Neuronal stem cell (in vitro differentiated cells): ENCODE data around the gene FBXW11.
A peak's percentile ranks its signal among the peaks of the same experiment; 100 is the strongest.

Experiments used
- DNase-seq: peaks from one replicate; pipeline ENCODE4 v3.0.0-alpha.2; 2013; ENCODE audit warnings: low spot score
- H2AFZ ChIP-seq: one replicate; pipeline ENCODE4 v1.6.1; 2013; ENCODE audit warnings: mild to moderate bottlenecking, low read length, inconsistent platforms
- H2AK5ac ChIP-seq: 2 replicates; pipeline ENCODE4 v1.6.1; 2013; ENCODE audit warnings: low read depth, mild to moderate bottlenecking, inconsistent platforms, low read length, moderate library complexity, mixed read lengths
- H2BK120ac ChIP-seq: 2 replicates; pipeline ENCODE4 v1.6.1; 2013; ENCODE audit warnings: low read depth, mild to moderate bottlenecking, inconsistent platforms, low read length, moderate library complexity, mixed read lengths
- H2BK12ac ChIP-seq: one replicate; pipeline ENCODE4 v1.6.1; 2013; ENCODE audit warnings: low read length, inconsistent platforms
- H2BK15ac ChIP-seq: 2 replicates; pipeline ENCODE4 v1.6.1; 2013; ENCODE audit warnings: mild to moderate bottlenecking, low read length, inconsistent platforms, mixed read lengths
- H2BK5ac ChIP-seq: one replicate; pipeline ENCODE4 v1.6.1; 2013; ENCODE audit warnings: inconsistent platforms, mild to moderate bottlenecking, low read length, moderate library complexity
- H3K14ac ChIP-seq: one replicate; pipeline ENCODE4 v1.6.1; 2013; ENCODE audit warnings: low read length, inconsistent platforms
- H3K18ac ChIP-seq: 2 replicates; pipeline ENCODE4 v1.6.1; 2013; ENCODE audit warnings: low read length, inconsistent platforms
- H3K23ac ChIP-seq: 2 replicates; pipeline ENCODE4 v1.6.1; 2013; ENCODE audit warnings: low read depth, mild to moderate bottlenecking, mixed read lengths, low read length, inconsistent platforms; ENCODE audit not compliant: poor library complexity
- H3K27ac ChIP-seq: replicated peaks from 3 replicates; pipeline ENCODE4 v1.5.1; 2013; ENCODE audit warnings: low read length, inconsistent platforms
- H3K27me3 ChIP-seq, 3 experiments: 2 replicates each; pipeline ENCODE4 v1.6.1; 2013; ENCODE audit warnings: low read length in 3 of 3, mild to moderate bottlenecking in 2 of 3, inconsistent platforms in 1 of 3, low read depth in 1 of 3, mixed read lengths in 1 of 3, moderate library complexity in 1 of 3; ENCODE audit not compliant: control insufficient read depth in 3 of 3, insufficient read depth in 3 of 3
- H3K36me3 ChIP-seq, 2 donors: replicated peaks in 1 of 2; 2 replicates each; pipeline ENCODE4 v1.6.1; 2013; ENCODE audit warnings: low read length in 2 of 2; ENCODE audit not compliant: control insufficient read depth in 2 of 2, insufficient read depth in 2 of 2
- H3K4ac ChIP-seq: 2 replicates; pipeline ENCODE4 v1.6.1; 2013; ENCODE audit warnings: inconsistent platforms, mild to moderate bottlenecking, low read length, moderate library complexity
- H3K4me1 ChIP-seq, 2 donors: 1 replicate in 1 of 2; 2 replicates in 1 of 2; pipeline ENCODE4 v1.6.1; 2013; ENCODE audit warnings: low read length in 2 of 2, low read depth in 1 of 2; ENCODE audit not compliant: control insufficient read depth in 2 of 2, insufficient read depth in 1 of 2
- H3K4me2 ChIP-seq: one replicate; pipeline ENCODE4 v1.6.1; 2013; ENCODE audit warnings: mild to moderate bottlenecking, low read length, inconsistent platforms; ENCODE audit not compliant: insufficient read depth, poor library complexity, severe bottlenecking
- H3K4me3 ChIP-seq, 2 donors: 2 replicates each; pipeline ENCODE4 v1.5.1; 2013; ENCODE audit warnings: low read length in 2 of 2, mild to moderate bottlenecking in 2 of 2, inconsistent platforms in 1 of 2, moderate library complexity in 1 of 2
- H3K79me1 ChIP-seq: one replicate; pipeline ENCODE4 v1.6.1; 2013; ENCODE audit warnings: low read depth, mild to moderate bottlenecking, inconsistent platforms, low read length, moderate library complexity
- H3K9ac ChIP-seq: one replicate; pipeline ENCODE4 v1.6.1; 2013; ENCODE audit warnings: mild to moderate bottlenecking, low read depth, low read length, inconsistent platforms; ENCODE audit not compliant: poor library complexity
- H3K9me3 ChIP-seq, 2 donors: replicated peaks in 1 of 2; 2 replicates each; pipeline versions ENCODE3 to v1.6.1; 2013; ENCODE audit warnings: low read length in 2 of 2, mild to moderate bottlenecking in 2 of 2, inconsistent platforms in 1 of 2, low read depth in 1 of 2, mixed read lengths in 1 of 2, moderate library complexity in 1 of 2; ENCODE audit not compliant: control insufficient read depth in 2 of 2, insufficient read depth in 1 of 2
- H4K8ac ChIP-seq: one replicate; pipeline ENCODE4 v1.6.1; 2013; ENCODE audit warnings: low read depth, mild to moderate bottlenecking, inconsistent platforms, low read length, moderate library complexity
- H4K91ac ChIP-seq: one replicate; pipeline ENCODE4 v1.6.1; 2013; ENCODE audit warnings: low read length, low read depth, mild to moderate bottlenecking, inconsistent platforms; ENCODE audit not compliant: poor library complexity
- WGBS, 2 donors: extraction: QIAGEN DNeasy Blood & Tissue Kit; methylation state at CpG; one replicate each; pipeline ENCODE4 v1.1.7; 2013; ENCODE audit warnings: missing lambda C conversion rate in 2 of 2, mixed read lengths in 1 of 2; ENCODE audit not compliant: insufficient read length in 2 of 2, insufficient replicate concordance in 1 of 2; ENCODE audit errors: extremely low coverage in 2 of 2; 5-methylcytosine and 5-hydroxymethylcytosine counted together

The FBXW11 gene

DNA sequence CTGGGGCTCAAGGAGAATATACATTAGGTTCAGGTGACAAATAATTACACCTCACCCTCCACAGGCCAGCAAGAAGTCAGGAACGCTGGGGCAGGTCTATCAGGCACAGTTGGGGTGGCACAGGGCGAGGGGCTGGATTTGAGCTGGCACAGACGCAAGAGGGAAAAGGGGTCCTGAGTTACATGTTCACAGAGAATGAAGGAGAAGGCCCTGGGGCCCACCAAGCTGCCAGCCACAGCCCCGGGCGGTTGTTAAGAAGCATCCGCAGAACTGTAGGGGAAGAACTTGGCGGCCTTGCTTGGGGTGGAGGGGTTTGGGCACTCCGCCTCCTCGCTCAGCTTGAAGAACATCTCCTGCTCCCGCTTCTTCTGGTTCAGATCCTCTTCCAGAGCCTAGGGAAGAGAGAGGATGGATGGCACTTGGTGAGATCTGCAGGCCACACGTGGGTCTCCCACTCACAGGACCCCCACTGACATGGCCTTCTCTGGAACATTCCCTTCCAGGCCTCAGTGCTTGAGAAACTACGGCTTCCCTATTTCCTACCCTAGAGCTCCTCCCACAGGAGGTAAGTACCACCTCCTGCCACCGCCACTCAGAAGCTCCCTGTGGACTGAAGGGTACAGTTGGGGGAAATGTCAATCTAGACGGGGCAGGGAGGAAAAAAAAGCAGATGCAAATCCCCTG, 38.3 kb upstream of the FBXW11 start:
- DNase-seq, result no peak
- no peak overlapping the region for H3K27ac ChIP-seq

DNA sequence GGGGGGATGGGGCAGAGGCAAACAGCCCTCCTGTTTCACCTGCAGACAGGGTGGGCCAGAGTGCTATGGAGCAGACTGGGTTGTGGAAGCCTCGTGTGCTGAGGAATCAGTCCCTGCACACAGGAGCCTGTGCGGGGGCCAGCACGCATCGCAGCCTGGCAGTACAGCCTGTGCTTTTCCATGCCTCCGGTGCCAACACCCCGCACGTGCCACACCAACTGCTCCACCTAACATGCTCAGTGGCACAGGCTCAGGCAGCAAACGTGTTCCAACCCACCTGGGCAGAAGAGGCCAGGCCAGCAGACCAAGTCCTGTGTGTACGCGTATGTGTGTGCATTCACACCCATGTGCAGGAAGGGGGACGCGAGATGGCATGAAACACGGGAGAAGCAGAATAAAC, 37.4 kb upstream of the FBXW11 start:
- Histone ChIP-seq H2AFZ (no peak overlapping the region), H3K14ac (no peak overlapping the region), H4K91ac (no peak overlapping the region), H3K27ac (no peak overlapping the region), H3K4me3 (peak overlapping the region in 1 of 2 donors; percentile 55), H2BK12ac (no peak overlapping the region), H3K27me3 (no peaks in the 10 kb centered on the region), H3K36me3 (peaks cover 0 to 9% of the 10 kb centered on the region in 2 donors), H3K9me3 (no peaks in the 10 kb centered on the region), H2BK15ac (no peak overlapping the region), H2AK5ac (peak overlapping the region; percentile 38), H3K4me2 (no peak overlapping the region), H3K4me1 (peaks cover 0 to 5% of the 10 kb centered on the region in 2 donors), H3K79me1 (no peaks in the 10 kb centered on the region), H3K4ac (no peak overlapping the region), H3K23ac (peak overlapping the region; percentile 17), H2BK5ac (no peak overlapping the region), H3K18ac (peak overlapping the region; percentile 78), H3K9ac (no peak overlapping the region), H2BK120ac (no peak overlapping the region), H4K8ac (no peak overlapping the region)
- no CpG with 5 or more reads among the region's 13 CpGs for WGBS, 2 donors
- no peak for DNase-seq

More for the DNA sequence above, 38.3 kb upstream of the FBXW11 start:
- H2AK5ac ChIP-seq, result peak overlapping the region; percentile 9
- H2BK120ac ChIP-seq, result no peak overlapping the region
- no peak overlapping the region for H3K4me2 ChIP-seq
- no peak overlapping the region for H2AFZ ChIP-seq
- no peak overlapping the region for H2BK15ac ChIP-seq
- no peak overlapping the region for H3K4ac ChIP-seq
- H4K91ac ChIP-seq, result no peak overlapping the region
- H3K9me3 ChIP-seq, result no peaks in the 10 kb centered on the region
- H3K36me3 ChIP-seq, result peaks cover 0 to 9% of the 10 kb centered on the region in 2 donors
- H3K27me3 ChIP-seq, result no peaks in the 10 kb centered on the region
- WGBS, 2 donors, result no CpG with 5 or more reads among the region's 14 CpGs
- H3K23ac ChIP-seq, result no peak overlapping the region
- no peak overlapping the region for H3K14ac ChIP-seq
- H3K4me3 ChIP-seq, result no peak overlapping the region
- peaks cover 0 to 8% of the 10 kb centered on the region in 2 donors for H3K4me1 ChIP-seq
- no peak overlapping the region for H3K18ac ChIP-seq
- no peak overlapping the region for H2BK5ac ChIP-seq
- H3K9ac ChIP-seq, result no peak overlapping the region
- H4K8ac ChIP-seq, result no peak overlapping the region
- no peak overlapping the region for H2BK12ac ChIP-seq
- no peaks in the 10 kb centered on the region for H3K79me1 ChIP-seq

DNA sequence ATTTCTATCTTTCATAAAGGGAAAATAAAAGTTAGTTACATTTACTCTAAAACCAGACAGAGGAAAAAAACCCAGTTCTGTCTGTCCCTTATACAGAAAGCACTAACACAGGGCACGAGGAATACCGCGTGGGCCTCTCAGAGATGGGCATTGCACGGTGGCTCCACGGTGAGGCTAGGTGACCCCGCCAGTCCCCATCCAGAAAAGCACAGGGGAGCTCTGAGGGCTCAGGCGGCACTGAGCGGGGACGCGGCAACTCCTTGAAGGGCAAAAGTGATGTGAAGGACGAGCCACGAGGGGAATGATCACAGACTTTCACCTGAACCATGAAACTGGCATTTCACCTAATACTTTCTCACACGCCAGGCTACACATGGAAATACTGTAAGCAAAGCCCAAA, 35.7 kb upstream of the FBXW11 start:
- no peak overlapping the region for H2AFZ ChIP-seq
- no peak overlapping the region for H3K4me3 ChIP-seq
- H3K4me2 ChIP-seq, result no peak overlapping the region
- H4K91ac ChIP-seq, result no peak overlapping the region
- no peak overlapping the region for H3K18ac ChIP-seq
- no peak overlapping the region for H3K14ac ChIP-seq
- H2BK15ac ChIP-seq, result no peak overlapping the region
- H4K8ac ChIP-seq, result no peak overlapping the region
- H3K36me3 ChIP-seq, result peaks cover 0 to 9% of the 10 kb centered on the region in 2 donors
- H3K9ac ChIP-seq, result no peak overlapping the region
- H3K9me3 ChIP-seq, result no peaks in the 10 kb centered on the region
- no peak overlapping the region for H2BK5ac ChIP-seq
- no peak overlapping the region for H2BK12ac ChIP-seq
- no peak overlapping the region for H2AK5ac ChIP-seq
- no peaks in the 10 kb centered on the region for H3K27me3 ChIP-seq
- no peak overlapping the region for H3K23ac ChIP-seq
- DNase-seq, result no peak
- H3K4me1 ChIP-seq, result peaks cover 0 to 2% of the 10 kb centered on the region in 2 donors
- H2BK120ac ChIP-seq, result no peak overlapping the region
- no peaks in the 10 kb centered on the region for H3K79me1 ChIP-seq
- no peak overlapping the region for H3K4ac ChIP-seq
- no peak overlapping the region for H3K27ac ChIP-seq
- WGBS, 2 donors, result no CpG with 5 or more reads among the region's 13 CpGs

DNA sequence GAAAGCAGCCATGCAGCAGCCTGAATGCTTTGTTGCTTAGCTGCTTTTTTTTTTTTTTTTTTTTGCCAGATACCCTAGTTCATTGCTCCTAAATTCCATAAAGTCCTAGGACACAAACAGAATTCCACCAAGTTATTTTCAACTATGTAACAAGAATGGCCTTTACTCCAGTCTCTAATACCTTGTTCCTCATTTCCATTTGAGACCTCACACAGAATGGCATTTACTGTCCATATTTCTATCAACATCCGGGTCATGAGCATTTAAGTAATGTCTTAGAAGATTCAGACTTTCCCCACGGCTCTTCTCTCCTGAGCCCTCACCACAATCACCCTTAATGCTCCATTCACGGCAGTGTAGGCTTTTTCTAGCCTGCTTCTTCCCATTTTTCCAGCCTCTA, 31.7 kb upstream of the FBXW11 start:
- Histone ChIP-seq H2AK5ac (no peak overlapping the region), H4K8ac (no peak overlapping the region), H4K91ac (no peak overlapping the region), H2BK5ac (no peak overlapping the region), H3K4me1 (peaks cover 0 to 5% of the 10 kb centered on the region in 2 donors), H3K9ac (no peak overlapping the region), H3K14ac (no peak overlapping the region), H3K27me3 (no peaks in the 10 kb centered on the region), H3K36me3 (no peaks in the 10 kb centered on the region), H3K27ac (no peak overlapping the region), H3K4me3 (no peak overlapping the region), H3K9me3 (no peaks in the 10 kb centered on the region), H2AFZ (no peak overlapping the region), H3K23ac (no peak overlapping the region), H3K4me2 (no peak overlapping the region), H3K79me1 (no peaks in the 10 kb centered on the region), H2BK15ac (no peak overlapping the region), H2BK120ac (no peak overlapping the region), H3K4ac (no peak overlapping the region), H3K18ac (no peak overlapping the region), H2BK12ac (no peak overlapping the region)
- WGBS, 2 donors, result no CpG with 5 or more reads among the region's 3 CpGs
- DNase-seq, result no peak
